HG02870 (cell line): ENCODE data around the gene SLC35A5.
"Not testable (repeated sequence)": the region's sequence is repeated elsewhere in the genome, so short reads cannot be mapped to it uniquely, and the experiment has no call there.

Source experiments
- ATAC-seq: cut with Tn5 transposase; IDR thresholded peaks from one replicate; pipeline ENCODE4 v1.9.1; 2021; ENCODE audit warnings: mild to moderate bottlenecking, moderate library complexity; ENCODE audit not compliant: unreplicated experiment

Gene SLC35A5

DNA sequence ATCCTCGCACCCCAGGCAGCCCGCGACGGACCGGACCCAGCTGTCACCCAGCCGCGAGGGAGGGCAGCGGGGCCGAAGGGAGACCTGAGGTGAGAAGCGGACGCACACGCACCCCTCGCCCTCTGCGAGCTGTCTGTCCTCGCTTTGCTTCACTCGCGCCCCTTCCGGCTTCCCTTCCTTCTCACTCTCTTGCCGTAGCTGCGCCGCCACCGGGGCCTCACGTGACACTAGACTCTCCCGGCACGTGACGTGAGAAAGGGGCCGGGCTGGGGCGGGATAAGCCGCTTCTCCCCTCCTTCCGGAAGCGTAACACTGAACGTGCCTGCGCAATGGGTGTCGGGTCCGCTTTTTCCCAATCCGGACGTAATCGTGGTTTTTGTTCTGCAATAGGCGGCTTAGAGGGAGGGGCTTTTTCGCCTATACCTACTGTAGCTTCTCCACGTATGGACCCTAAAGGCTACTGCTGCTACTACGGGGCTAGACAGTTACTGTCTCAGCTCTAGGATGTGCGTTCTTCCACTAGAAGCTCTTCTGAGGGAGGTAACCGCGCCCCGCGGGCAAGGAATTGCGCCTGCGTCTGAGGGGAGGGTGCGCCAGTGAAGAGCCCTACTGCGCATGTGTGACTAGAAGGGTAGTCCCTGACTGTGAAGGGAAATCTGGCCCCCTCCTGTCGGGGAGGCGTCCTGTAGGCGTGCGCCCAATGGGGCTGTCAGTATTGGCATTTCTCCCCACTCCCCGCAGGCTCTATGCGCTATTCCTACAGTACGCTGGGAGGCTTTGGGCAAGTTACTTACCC, at the start of gene SLC35A5, which contains the start of gene ATG3:
TSS of gene SLC35A5 (plus strand) at position 312 of the 796 bp plus-strand sequence. CDS start 1,359 bp downstream, outside the sequence.
TSS of gene ATG3 (minus strand) at position 229 of the 796 bp plus-strand sequence. CDS start 434 bp downstream, outside the sequence.
- ATAC-seq = peak; percentile 73

GRCh38 chr3:112512320-112512719, 49.5 kb upstream of the SLC35A5 start:
- no peak for ATAC-seq

DNA sequence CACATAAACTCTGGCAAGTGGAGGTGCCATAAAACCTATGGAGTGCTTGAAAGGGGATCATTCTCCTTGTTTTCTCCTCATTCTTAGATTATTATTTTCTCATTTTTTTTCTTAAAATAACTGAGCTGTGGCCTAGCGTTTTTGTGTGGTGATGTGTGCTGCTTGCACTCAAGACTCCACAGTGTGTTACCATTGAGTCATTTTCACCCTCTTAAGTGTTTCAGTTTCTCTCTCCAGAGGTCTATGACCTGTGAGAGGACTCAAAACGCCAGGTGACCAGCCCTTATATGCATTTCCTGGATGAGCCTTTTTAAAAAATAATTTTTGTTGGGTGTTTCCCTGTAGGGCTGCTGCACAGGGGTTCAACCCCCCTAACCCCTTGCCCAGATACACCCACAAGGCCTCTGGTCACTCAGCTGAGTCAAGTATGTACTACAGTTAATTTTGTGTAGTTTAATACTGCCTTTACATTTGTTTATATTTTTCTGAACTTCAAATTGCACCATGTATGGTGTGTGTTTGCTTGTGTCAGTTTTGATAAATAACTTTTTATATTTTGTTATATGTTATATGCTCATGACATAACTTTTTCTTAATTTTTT, 47.2 kb upstream of the SLC35A5 start:
- peak; percentile 100 for ATAC-seq

- ATAC-seq = not testable (repeated sequence)
These were observed 42.9 kb upstream of the SLC35A5 start for GRCh38 chr3:112518970-112519369.

GRCh38 chr3:112519424-112520001, 42.3 kb upstream of the SLC35A5 start:
- ATAC-seq = peak; percentile 45

GRCh38 chr3:112524127-112524526, 37.7 kb upstream of the SLC35A5 start:
- not testable (repeated sequence) for ATAC-seq

- ATAC-seq = no peak
These were observed 31.3 kb upstream of the SLC35A5 start for GRCh38 chr3:112530573-112530972.

DNA sequence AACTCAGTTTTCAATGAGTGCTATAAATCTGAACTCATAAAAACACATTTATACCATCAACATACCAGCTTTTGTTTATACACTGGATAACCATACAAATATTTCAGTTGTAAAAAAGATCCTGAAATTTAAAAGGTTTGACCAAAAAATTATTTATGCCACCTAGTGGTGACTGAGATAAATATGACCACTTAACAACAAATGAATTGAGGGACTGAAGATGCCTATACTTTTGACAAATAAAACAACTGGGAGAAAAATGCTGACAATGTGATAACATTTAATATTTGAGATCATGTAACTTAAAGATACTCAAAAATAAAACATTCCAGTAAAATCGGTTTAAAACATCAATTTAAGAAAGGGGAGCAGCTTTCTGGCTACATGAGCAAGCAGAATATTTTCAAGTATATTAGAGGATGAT, 30.5 kb upstream of the SLC35A5 start:
- no peak for ATAC-seq

DNA sequence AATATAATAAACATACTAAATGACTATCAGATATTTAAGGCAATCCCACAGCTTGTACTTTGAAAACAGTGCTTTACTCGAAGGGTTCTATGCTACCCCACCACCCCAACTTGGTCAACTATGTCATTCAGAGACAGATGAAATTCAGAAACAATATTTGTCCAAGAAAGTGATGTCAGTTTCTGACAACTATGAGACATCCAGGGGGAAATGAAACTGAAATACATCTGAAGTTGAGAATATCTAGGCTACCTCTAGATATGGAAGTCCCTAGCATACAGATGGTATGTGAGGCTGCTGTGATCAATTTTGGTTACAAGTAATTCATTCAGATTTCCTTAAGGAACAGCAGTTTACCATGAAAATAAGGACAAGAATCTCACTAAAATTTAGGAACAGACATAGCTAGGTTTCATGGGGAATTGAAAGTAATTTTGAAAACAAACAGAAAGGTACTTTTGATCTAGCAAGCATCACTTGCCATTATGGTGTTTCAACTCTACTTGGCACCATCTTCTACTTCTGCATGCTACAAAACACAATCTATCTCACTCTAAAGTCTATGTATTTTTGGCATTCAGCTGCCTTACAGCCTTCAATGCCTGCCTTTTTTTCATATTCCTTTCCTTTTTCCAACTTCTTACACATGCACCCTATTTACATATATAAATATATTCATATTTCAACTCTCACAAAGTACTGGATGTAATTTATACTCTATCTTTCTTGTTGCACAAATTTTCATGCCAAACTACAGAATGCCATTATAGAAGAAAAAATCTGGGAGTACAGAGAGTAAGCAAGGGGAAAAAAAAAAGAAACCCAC, 21.8 kb upstream of the SLC35A5 start:
- ATAC-seq = peak; percentile 92

- no peak for ATAC-seq
These were observed 15.6 kb upstream of the SLC35A5 start for GRCh38 chr3:112546216-112546759.

DNA sequence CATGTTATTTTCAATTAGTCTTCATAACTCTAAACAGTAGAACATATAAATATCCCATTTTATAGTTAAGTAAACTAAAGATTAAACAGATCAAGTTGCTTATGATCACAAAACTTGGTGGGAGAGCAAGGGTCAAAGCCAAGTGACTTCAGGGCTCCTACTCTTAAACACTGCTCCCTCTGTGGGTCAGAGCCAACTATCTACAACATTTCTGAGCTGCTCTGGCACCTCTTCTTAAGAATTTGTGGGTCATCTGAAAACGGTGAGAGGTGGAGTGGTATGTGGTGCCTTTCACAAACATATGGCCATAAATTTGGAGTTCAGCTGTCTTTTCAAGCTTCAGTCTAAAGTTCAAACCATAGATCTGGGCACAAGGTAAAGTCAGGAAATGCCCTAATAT, 11.0 kb upstream of the SLC35A5 start:
- no peak for ATAC-seq

DNA sequence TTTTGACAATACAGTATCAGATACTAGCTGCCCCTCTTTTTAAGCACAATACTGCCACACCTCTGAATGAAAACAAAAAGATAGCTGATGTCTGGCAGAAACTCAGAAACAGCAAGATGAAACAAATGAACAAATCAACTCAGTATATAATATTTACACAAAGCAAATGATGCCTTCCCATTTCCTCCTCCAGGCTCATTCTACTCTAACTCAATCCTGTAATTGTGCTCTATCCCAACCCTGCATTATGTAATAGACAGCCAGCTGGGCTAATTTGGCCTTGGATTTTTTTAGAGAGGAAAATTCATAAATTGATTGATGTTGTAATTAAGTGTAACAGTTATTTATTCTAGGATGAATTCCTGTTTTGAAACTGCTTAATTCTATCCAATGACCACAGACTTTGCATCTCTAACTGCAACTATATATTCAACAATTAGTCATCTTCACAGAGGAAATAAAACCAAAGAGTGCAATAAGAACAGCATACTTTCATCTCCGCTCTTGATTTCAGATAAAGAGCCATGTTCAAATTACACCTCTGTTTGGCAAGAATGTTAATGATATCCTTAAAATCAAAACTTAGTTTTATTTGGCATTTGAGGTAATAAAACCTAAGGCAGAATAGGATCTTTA, 6.2 kb upstream of the SLC35A5 start:
- no peak for ATAC-seq

DNA sequence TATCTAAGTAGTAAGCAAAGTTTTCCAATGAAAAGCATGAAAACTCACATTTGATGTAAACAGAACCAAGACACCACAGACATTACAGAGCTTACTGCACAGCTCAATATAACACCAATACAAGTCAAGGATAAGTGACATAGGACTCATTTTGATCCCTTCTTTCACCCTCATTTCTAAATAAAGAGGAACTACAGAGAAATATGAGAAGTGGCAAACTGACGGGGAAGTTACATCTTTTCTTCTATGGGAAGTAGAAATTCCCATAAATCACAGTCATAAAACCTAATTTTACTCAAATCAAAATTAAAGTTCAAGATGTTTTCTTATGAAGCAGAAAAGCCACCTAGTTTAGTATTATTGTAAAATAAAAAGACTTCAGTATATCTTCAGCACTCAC, 3.9 kb upstream of the SLC35A5 start:
- no peak for ATAC-seq

GRCh38 chr3:112560307-112560706, 1.5 kb upstream of the SLC35A5 start:
- no peak for ATAC-seq

DNA sequence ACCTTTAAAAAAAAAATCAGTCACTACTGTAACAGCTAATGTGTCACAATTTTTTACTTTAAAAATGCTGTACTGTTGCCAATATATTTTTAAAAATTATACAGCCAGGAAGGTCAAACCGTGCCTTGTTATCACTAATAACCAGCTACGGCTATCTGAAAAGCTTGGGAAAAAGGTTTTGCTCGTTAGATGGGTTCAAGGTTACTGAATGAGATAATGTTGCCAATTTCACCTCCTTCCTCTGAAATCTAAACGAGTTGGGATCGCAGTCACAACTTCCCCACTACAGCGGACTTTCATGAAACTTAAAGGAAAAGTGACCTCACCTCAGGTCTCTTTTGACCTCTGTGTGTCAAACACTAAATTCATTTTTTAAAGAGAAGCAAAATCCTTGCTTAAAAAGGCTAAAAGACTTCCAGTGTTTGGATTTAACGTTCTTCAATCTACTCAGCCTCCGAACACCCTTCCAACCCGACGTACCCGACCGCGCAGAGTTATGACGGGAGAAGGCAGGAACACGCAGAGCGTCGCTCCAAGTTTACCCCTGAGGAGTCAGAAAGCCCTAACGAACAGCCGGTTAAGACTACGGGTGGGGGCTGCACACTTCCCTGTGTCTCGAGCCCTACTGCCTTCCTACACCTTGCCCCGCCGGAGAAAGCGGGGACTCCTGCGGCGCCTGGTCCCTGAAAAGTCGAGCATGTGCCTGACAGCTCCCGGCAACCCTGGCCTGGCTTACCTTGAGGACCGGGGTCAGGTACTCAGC, 943 bp upstream of the SLC35A5 start:
- ATAC-seq = peak; percentile 23

- peak; percentile 37 for ATAC-seq
These were observed 436 bp upstream of the SLC35A5 start for GRCh38 chr3:112561484-112561733.

- not testable (repeated sequence) for ATAC-seq
These were observed 2.5 kb downstream of the SLC35A5 start for GRCh38 chr3:112564247-112564939.

- ATAC-seq = no peak
These were observed 3.1 kb downstream of the SLC35A5 start for GRCh38 chr3:112564940-112565305.

DNA sequence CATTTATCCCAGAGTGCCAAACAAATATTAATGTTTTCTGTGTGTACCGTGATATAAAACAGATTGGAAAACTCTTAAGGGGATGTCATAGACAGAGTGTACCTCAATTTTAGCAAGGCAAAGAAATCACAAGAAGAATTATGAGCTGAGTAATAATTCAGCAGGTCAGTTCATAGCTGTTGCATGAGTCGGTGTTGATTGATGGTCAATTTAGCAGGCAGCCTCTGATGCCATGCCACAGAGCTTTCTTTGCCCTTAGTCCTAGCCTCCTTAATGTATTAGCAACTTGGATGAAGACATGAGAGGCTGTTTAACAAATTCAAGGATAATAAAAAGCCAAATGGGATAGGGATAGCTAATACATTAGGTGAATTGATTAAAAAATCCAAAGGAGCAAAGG, 6.8 kb downstream of the SLC35A5 start:
- no peak for ATAC-seq
